Measurements from ENCODE around the gene SMIM9.

- TF ChIP-seq CTCF (IDR thresholded peaks at IDR 0.05) (no peak), ZFX (IDR thresholded peaks at IDR 0.05; ENCODE audit: borderline replicate concordance) (no peak)
Observed at GRCh38 chrX:154829134-154829533, 5.3 kb downstream of the SMIM9 start.
